ENCODE data around the gene TWF1.
"Not testable (repeated sequence)": the region's sequence is repeated elsewhere in the genome, so short reads cannot be mapped to it uniquely, and the experiment has no call there.

Gene TWF1

GRCh38 chr12:43805860-43806736 is at the start of gene TWF1:
TSS of gene TWF1 (minus strand) at chr12:43806317. CDS start at chr12:43806245, 72 bp downstream.
- peak; percentile 18 for DNase-seq

- no peak for DNase-seq
Measured at GRCh38 chr12:43852744-43853143, 46.6 kb upstream of the TWF1 start.

- no peak for DNase-seq
Measured at GRCh38 chr12:43848786-43849185, 42.7 kb upstream of the TWF1 start.

GRCh38 chr12:43848226-43848507 is 42.0 kb upstream of the TWF1 start:
- DNase-seq = no peak

GRCh38 chr12:43847425-43848225 is 41.5 kb upstream of the TWF1 start:
- not testable (repeated sequence) for DNase-seq

- no peak for DNase-seq
Measured at GRCh38 chr12:43842259-43842658, 36.1 kb upstream of the TWF1 start.

- no peak for DNase-seq
Measured at GRCh38 chr12:43841253-43841652, 35.1 kb upstream of the TWF1 start.

GRCh38 chr12:43840338-43840737 is 34.2 kb upstream of the TWF1 start:
- no peak for DNase-seq

- no peak for DNase-seq
Measured at GRCh38 chr12:43836475-43836989, 30.4 kb upstream of the TWF1 start.

GRCh38 chr12:43835656-43836474 is 29.7 kb upstream of the TWF1 start, which contains the start of gene TMEM117:
TSS of gene TMEM117 (plus strand) at chr12:43836081.
- no peak for DNase-seq

GRCh38 chr12:43835264-43835655 is 29.1 kb upstream of the TWF1 start:
- no peak for DNase-seq

GRCh38 chr12:43832463-43833168 is 26.5 kb upstream of the TWF1 start:
- no peak for DNase-seq

GRCh38 chr12:43827093-43827492 is 21.0 kb upstream of the TWF1 start:
- DNase-seq = no peak

- DNase-seq = no peak
Measured at GRCh38 chr12:43826681-43827080, 20.6 kb upstream of the TWF1 start.

GRCh38 chr12:43824207-43824775 is 18.2 kb upstream of the TWF1 start:
- DNase-seq = no peak

- DNase-seq = no peak
Measured at GRCh38 chr12:43816168-43816567, 10.1 kb upstream of the TWF1 start.

- no peak for DNase-seq
Measured at GRCh38 chr12:43815416-43815815, 9.3 kb upstream of the TWF1 start.

- no peak for DNase-seq
Measured at GRCh38 chr12:43812926-43813325, 6.8 kb upstream of the TWF1 start.

- no peak for DNase-seq
Measured at GRCh38 chr12:43812057-43812456, 5.9 kb upstream of the TWF1 start.

- DNase-seq = no peak
Measured at GRCh38 chr12:43807386-43807785, 1.3 kb upstream of the TWF1 start.

GRCh38 chr12:43806737-43807072 is 588 bp upstream of the TWF1 start:
- no peak for DNase-seq
